Activated T-cell treated with anti-CD3 and anti-CD28 coated beads for 4 hours (primary cell): ENCODE measurements around the gene ARSG.
A peak's percentile ranks its signal among the peaks of the same experiment; 100 is the strongest.

Experiments used
- DNase-seq: peaks from one replicate; pipeline ENCODE4 v3.0.0-alpha.2; 2020

ARSG gene

GRCh38 chr17:68456339-68457167 lies 165.3 kb downstream of the ARSG start:
- no peak for DNase-seq

GRCh38 chr17:68457168-68457538 lies 165.9 kb downstream of the ARSG start, which contains the start of gene WIPI1:
WIPI1 (minus strand) TSS chr17:68457496; CDS start chr17:68457421, 75 bp downstream.
- DNase-seq = peak; percentile 24

- DNase-seq = peak; percentile 95
Observed at GRCh38 chr17:68457539-68458259, 166.4 kb downstream of the ARSG start.

- no peak for DNase-seq
Observed at GRCh38 chr17:68458260-68459036, 167.2 kb downstream of the ARSG start.

GRCh38 chr17:68459037-68459639 lies 167.8 kb downstream of the ARSG start:
- no peak for DNase-seq

- no peak for DNase-seq
Observed at GRCh38 chr17:68460146-68460545, 168.9 kb downstream of the ARSG start.

- DNase-seq = no peak
Observed at GRCh38 chr17:68460715-68461114, 169.4 kb downstream of the ARSG start.

GRCh38 chr17:68461122-68461539 lies 169.8 kb downstream of the ARSG start:
- DNase-seq = no peak

- no peak for DNase-seq
Observed at GRCh38 chr17:68461589-68461988, 170.3 kb downstream of the ARSG start.

GRCh38 chr17:68462381-68463210 lies 171.3 kb downstream of the ARSG start:
- DNase-seq = peak; percentile 64

- no peak for DNase-seq
Observed at GRCh38 chr17:68463211-68464019, 172.1 kb downstream of the ARSG start.

- no peak for DNase-seq
Observed at GRCh38 chr17:68468334-68468733, 177.0 kb downstream of the ARSG start.

GRCh38 chr17:68468788-68469187 lies 177.5 kb downstream of the ARSG start:
- no peak for DNase-seq
